Measurements from ENCODE around the gene CASS4.
"Not testable (repeated sequence)": the region's sequence is repeated elsewhere in the genome, so short reads cannot be mapped to it uniquely, and the experiment has no call there.

Gene CASS4

GRCh38 chr20:56392132-56392880, 19.8 kb upstream of the CASS4 start, which contains the start of the genes AURKA and CSTF1:
Gene AURKA (minus strand): TSS chr20:56392215. CDS start chr20:56388197, 4,018 bp downstream.
Gene CSTF1 (plus strand): TSS chr20:56392645. CDS start chr20:56395553, 2,908 bp downstream.
- DNase-seq = peak; percentile 99

DNA sequence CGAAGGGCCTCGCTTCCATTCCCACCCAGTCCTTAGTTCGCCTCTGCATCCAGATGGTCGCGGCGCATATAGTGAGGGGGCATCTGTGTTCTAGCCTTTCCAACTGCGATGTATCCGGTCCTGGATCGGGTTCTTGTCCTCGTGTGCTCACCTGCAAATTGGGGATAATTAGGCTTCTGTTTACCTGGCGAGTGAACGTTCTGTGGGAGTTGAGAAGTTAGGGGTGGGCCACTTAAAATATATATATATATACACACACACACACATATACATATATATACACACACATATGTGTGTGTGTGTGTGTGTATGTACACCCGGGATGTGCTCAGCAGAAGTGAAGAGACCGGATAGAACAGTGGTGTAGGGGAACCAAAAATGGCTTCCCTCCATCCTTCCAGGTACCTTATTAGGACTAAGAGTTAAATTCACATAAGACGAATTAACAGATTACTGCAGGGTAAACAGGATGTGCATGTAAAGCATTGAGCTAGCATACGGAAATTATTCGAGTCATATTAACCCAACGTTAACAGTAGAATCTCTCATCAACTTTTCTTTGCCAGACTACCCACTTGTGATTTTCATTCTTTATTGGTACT, 19.1 kb upstream of the CASS4 start:
- DNase-seq = peak; percentile 44

DNA sequence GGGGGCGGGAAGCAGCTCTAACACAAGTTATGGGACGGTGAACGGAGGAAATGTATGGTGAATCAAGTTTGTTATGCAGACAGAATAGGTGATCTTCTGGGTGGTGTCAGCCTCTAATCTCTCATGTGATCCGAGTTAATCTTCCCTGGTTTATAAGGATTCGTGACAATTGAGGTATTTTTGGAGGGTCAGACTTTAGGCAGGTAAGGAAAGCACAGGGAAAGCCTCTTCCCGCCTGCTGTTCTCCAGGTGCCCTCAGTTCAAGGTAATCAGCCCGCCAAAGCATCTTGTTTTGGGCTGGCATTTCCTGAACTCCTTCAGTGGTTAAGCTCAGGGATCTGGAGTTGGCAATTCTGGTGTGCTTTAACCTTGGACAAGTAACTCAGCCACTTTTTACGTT, 18.4 kb upstream of the CASS4 start:
- DNase-seq = no peak

DNA sequence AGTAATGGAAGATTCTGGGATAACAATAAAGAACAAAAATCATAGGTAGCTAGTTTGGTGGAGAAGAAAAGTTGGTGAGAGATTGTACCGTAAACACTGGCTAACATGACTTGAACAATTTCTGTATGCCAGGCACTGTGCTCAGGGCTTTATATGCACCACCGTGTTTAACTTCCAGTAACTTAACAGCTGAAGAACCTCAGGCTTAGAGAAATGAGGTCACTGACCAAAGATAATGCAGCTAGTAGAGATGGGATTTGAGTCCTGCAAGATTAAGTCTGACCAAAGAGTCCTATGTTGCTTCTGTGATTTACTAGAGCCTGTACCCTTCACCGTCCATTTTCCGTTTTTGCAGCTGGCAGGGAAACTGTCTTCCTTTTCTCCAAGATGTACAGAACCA, 16.9 kb upstream of the CASS4 start:
- no peak for DNase-seq

- peak; percentile 88 for DNase-seq
These were observed 11.9 kb upstream of the CASS4 start for GRCh38 chr20:56400001-56400640.

DNA sequence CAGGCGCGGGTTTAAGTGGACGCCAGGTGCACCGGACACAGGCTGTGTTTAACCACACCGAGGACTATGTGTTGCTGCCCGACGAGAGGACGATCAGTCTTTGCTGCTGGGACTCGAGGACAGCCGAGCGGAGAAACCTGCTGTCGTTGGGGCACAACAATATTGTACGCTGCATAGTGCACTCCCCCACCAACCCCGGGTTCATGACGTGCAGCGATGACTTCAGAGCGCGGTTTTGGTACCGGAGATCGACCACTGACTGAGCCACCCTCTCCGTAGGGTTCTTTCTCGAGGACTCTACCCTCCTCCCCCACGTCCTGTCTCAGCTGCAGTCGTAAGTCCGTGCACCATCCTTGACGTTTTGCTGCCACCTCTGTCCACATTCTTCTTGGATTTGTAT, 8.6 kb upstream of the CASS4 start:
- DNase-seq = no peak

- not testable (repeated sequence) for DNase-seq
These were observed 6.7 kb upstream of the CASS4 start for GRCh38 chr20:56405356-56405755.

- no peak for DNase-seq
These were observed 5.2 kb upstream of the CASS4 start for GRCh38 chr20:56406910-56407309.

- DNase-seq = no peak
These were observed 2.5 kb upstream of the CASS4 start for GRCh38 chr20:56409521-56409920.

DNA sequence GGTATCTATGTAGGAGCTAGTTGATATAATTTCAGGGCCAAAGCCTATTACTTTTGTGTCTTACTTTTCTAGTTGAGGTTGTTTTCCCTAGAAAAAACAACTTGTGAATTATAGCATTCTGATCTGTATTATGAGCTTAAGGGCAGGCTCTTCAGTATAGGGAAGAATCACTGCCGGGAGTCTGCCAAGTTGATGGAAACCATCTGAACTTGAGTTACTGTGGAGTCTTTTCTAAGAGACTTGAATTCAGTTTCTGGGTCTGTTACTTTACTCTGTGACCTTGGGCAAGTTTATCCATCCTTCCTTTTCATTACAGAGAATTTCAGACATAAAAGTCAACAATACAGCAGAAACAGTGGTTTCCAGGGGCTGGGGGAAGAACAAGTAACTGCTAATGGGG, 2.1 kb upstream of the CASS4 start:
- DNase-seq = no peak

DNA sequence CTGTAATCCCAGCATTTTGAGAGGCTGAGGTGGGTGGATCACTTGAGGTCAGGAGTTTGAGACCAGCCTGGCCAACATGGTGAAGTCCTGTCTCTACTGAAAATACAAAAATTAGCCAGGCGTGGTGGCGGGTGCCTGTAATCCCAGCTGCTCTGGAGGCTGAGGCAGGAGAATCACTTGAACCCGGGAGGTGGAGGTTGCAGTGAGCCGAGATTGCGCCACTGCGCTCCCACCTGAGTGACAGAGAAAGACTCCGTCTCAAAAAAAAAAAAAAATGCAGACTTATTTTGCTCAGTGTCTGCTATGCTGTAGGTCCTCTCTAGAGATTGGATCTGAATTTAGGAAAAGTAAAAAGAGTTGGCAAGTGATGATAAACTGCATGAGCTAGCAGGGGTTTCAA, 773 bp upstream of the CASS4 start:
- DNase-seq = not testable (repeated sequence)

DNA sequence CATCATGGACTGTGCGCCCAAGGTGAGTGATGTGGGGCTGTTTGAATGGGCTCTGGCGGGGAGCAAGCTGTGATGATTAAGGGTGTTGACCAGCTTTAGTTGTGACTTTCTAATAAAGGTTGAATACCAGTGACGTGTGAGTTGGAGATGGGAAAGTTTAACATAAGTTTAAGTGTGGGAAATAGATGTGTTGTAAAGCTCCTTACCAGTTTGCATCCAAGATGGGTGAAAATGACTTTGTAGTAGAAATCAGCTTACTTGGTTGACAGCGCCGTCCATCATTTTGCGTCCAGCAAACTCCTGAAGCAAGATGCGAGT, 372 bp downstream of the CASS4 start:
- no peak for DNase-seq

GRCh38 chr20:56412949-56413348, 889 bp downstream of the CASS4 start:
- no peak for DNase-seq

GRCh38 chr20:56414842-56415765, 3.0 kb downstream of the CASS4 start:
- no peak for DNase-seq

GRCh38 chr20:56417402-56417801, 5.3 kb downstream of the CASS4 start:
- no peak for DNase-seq

DNA sequence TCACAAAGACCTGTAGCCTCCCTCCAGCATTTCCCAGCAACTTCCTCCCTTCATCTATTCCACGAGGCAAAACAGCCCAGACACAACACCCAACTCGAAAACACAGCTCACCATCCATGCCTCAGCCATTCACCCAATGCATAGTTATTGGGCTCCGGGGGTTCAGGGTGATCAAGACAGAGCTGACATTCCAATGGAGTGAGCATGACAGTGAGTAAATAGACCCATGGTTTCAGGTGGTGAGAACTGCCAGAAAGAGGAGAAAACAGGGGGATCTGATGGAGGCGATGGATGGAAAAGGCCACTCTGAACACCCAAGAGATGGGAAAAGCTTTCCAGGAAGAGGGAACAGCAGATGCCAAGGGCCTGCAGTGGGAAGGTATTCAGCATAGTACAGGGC, 5.9 kb downstream of the CASS4 start:
- DNase-seq = no peak

DNA sequence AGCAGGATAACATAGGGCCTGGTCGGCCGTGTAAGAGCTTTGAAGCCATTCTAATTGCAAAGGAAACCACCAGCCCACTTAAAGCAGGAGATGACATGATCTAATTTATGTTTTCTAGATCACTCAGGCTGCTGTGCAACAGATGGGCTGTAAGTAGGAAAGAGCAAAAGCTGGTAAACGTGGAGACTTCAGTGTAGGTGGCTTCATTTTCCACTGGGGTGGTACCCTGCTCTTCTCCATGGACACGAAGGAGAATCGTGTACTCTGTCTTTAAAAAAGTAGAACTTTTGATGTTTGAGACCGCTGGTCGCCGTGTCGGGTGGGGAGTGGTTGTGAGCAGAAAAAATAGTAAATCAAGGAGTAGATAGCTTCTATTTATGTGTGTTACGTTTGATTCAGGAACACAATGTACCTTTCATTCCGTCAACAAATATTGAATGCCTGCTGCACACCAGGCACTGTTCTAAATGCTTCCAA, 6.4 kb downstream of the CASS4 start:
- no peak for DNase-seq

DNA sequence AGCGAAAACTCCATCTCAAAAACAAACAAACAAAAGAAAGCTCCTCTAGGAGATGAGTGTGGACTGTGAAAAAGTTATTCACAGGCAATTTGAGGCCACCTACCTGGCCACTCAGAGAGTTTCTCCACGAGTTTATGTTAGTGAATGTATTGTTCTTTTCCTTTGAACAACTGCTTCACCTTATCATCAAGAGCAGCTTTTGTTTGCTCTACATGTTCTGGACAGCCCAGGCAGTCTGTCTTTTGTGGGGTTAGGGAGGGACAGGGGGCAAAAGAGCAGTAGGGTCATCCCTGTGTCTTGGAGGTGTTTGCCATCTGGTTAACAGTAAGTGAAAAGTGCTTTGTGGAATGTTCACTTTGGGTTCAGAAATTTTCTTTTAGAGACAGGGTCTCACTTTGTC, 8.0 kb downstream of the CASS4 start:
- no peak for DNase-seq

GRCh38 chr20:56420940-56421688, 9.1 kb downstream of the CASS4 start:
- no peak for DNase-seq

DNA sequence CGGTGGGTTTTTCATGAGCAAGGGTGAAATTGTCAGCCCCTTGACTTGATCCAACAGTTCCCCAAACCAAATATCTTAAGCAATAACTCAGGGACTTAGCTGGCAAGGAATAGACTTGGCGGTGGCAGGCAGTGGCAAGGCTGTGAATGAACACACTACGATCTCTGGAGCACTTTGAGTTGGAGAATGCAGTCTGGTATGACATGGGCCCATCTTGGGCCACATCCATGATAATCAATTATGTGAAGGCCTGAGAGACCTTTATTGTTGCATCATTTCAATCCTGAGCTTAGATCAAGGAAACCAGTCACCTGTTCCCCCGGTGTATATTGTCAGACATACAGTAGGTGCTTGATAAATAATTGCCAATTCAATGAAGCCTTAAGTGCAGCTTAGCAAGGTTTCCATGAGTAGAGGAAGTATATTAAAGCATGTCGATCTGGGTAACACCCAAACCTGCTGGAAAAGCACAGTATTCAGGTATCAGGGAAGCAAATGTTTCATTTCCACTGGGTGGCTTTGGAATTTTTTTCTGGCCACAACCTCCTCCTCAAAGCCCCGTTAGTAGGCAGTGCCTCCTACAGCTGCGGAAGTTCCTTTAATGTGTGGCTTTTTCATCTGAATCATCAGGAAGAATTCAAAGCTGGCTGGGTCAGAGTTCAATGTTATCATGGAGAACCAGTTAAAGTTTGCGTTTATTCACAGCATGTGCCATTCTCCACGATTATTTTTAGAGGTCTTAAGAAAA, 10.2 kb downstream of the CASS4 start:
- peak; percentile 76 for DNase-seq

- DNase-seq = no peak
These were observed 10.7 kb downstream of the CASS4 start for GRCh38 chr20:56422824-56423189.

GRCh38 chr20:56423211-56423610, 11.2 kb downstream of the CASS4 start:
- no peak for DNase-seq
